ENCODE data around the gene C12orf43.

The C12orf43 gene

GRCh38 chr12:120965534-120966091 lies 50.7 kb downstream of the C12orf43 start:
- Histone ChIP-seq H3K27ac (ENCODE audit: extremely low read depth, low read depth, low read length) (no peak overlapping the region), H3K9me3 (ENCODE audit: control insufficient read depth, insufficient read depth, low read depth, low read length) (no peaks in the 10 kb centered on the region), H3K4me1 (ENCODE audit: control insufficient read depth, insufficient read depth, low read length) (no peaks in the 10 kb centered on the region), H3K36me3 (ENCODE audit: control insufficient read depth in 2 of 2, insufficient read depth in 1 of 2, low read length in 2 of 2) (no peaks in the 10 kb centered on the region), H3K4me3 (ENCODE audit: low read depth, low read length) (no peak overlapping the region)
- POLR2A ChIA-PET = no interaction called here
- TF ChIP-seq ZIC2 (tag by site-specific recombination; IDR thresholded peaks at IDR 0.05) = no peak
- TF ChIP-seq, protein P1, sequence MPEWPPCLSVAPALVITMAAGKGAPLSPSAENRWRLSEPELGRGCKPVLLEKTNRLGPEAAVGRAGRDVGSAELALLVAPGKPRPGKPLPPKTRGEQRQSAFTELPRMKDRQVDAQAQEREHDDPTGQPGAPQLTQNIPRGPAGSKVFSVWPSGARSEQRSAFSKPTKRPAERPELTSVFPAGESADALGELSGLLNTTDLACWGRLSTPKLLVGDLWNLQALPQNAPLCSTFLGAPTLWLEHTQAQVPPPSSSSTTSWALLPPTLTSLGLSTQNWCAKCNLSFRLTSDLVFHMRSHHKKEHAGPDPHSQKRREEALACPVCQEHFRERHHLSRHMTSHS (tag by site-specific recombination; IDR thresholded peaks at IDR 0.05) = no peak
- TF ChIP-seq, protein P2, sequence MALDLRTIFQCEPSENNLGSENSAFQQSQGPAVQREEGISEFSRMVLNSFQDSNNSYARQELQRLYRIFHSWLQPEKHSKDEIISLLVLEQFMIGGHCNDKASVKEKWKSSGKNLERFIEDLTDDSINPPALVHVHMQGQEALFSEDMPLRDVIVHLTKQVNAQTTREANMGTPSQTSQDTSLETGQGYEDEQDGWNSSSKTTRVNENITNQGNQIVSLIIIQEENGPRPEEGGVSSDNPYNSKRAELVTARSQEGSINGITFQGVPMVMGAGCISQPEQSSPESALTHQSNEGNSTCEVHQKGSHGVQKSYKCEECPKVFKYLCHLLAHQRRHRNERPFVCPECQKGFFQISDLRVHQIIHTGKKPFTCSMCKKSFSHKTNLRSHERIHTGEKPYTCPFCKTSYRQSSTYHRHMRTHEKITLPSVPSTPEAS (tag by site-specific recombination; IDR thresholded peaks at IDR 0.05) = no peak
- TF ChIP-seq BCL11A (tag by site-specific recombination; IDR thresholded peaks at IDR 0.05; ENCODE audit: low read depth) = no peak
- TF ChIP-seq ZNF704 (tag by site-specific recombination; IDR thresholded peaks at IDR 0.05) = no peak
- no peak for TF ChIP-seq ZNF214 (tag by site-specific recombination; IDR thresholded peaks at IDR 0.05; ENCODE audit: borderline replicate concordance)
- TF ChIP-seq ZNF473 (tag by site-specific recombination; IDR thresholded peaks at IDR 0.05) = no peak
- TF ChIP-seq, protein P3, sequence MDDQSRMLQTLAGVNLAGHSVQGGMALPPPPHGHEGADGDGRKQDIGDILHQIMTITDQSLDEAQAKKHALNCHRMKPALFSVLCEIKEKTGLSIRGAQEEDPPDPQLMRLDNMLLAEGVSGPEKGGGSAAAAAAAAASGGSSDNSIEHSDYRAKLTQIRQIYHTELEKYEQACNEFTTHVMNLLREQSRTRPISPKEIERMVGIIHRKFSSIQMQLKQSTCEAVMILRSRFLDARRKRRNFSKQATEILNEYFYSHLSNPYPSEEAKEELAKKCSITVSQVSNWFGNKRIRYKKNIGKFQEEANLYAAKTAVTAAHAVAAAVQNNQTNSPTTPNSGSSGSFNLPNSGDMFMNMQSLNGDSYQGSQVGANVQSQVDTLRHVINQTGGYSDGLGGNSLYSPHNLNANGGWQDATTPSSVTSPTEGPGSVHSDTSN (CRISPR knock-in tag; IDR thresholded peaks at IDR 0.05) = no peak
- CTCF ChIA-PET = interaction anchor here (0.6 to 1.2 kb wide), 2 partner anchors 319 to 403 kb away, joined by 3 to 4 read pairs; no protein-coding TSS in a partner anchor

- H3K36me3 ChIP-seq (ENCODE audit: control insufficient read depth in 2 of 2, insufficient read depth in 1 of 2, low read length in 2 of 2) = no peaks in the 10 kb centered on the region
- POLR2A ChIA-PET = interaction anchor here (0.7 kb wide), 1 partner anchor 203 kb away, joined by 3 read pairs; no protein-coding TSS in a partner anchor
- CTCF ChIA-PET = interaction anchor here (0.6 kb wide), 1 partner anchor 214 kb away, joined by 3 read pairs; no protein-coding TSS in a partner anchor
- H3K27ac ChIP-seq (ENCODE audit: extremely low read depth, low read depth, low read length) = no peak overlapping the region
- H3K4me3 ChIP-seq (ENCODE audit: low read depth, low read length) = no peak overlapping the region
- no peak for TF ChIP-seq ZNF830 (tag by site-specific recombination; IDR thresholded peaks at IDR 0.05; ENCODE audit: low read depth)
- no peak for TF ChIP-seq ZSCAN16 (tag by site-specific recombination; IDR thresholded peaks at IDR 0.05)
- no peak for TF ChIP-seq ZNF624 (tag by site-specific recombination; IDR thresholded peaks at IDR 0.05)
- no peak for TF ChIP-seq ZNF157 (tag by site-specific recombination; IDR thresholded peaks at IDR 0.05)
- no peak for TF ChIP-seq ZNF585B (tag by site-specific recombination; IDR thresholded peaks at IDR 0.05)
- no peak for TF ChIP-seq ZBTB26 (tag by site-specific recombination; optimal IDR thresholded peaks at IDR 0.05)
- peak; percentile 96 for TF ChIP-seq ZNF121 (tag by site-specific recombination; IDR thresholded peaks at IDR 0.05)
- TF ChIP-seq ZNF677 (tag by site-specific recombination; IDR thresholded peaks at IDR 0.05) = no peak
- TF ChIP-seq, protein P4, sequence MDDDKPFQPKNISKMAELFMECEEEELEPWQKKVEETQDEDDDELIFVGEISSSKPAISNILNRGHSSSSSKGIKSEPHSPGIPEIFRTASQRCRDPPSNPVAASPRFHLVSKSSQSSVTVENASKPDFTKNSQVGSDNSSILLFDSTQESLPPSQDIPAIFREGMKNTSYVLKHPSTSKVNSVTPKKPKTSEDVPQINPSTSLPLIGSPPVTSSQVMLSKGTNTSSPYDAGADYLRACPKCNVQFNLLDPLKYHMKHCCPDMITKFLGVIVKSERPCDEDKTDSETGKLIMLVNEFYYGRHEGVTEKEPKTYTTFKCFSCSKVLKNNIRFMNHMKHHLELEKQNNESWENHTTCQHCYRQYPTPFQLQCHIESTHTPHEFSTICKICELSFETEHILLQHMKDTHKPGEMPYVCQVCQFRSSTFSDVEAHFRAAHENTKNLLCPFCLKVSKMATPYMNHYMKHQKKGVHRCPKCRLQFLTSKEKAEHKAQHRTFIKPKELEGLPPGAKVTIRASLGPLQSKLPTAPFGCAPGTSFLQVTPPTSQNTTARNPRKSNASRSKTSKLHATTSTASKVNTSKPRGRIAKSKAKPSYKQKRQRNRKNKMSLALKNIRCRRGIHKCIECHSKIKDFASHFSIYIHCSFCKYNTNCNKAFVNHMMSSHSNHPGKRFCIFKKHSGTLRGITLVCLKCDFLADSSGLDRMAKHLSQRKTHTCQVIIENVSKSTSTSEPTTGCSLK (tag by site-specific recombination; IDR thresholded peaks at IDR 0.05) = no peak
- H3K4me1 ChIP-seq (ENCODE audit: control insufficient read depth, insufficient read depth, low read length) = no peaks in the 10 kb centered on the region
- no peaks in the 10 kb centered on the region for H3K9me3 ChIP-seq (ENCODE audit: control insufficient read depth, insufficient read depth, low read depth, low read length)
Measured at GRCh38 chr12:120964298-120964697, 52.0 kb downstream of the C12orf43 start.
